Ectodermal cell (in vitro differentiated cells): ENCODE results near the gene FCMR.

Experiments
- H3K27ac ChIP-seq: 2 replicates; pipeline ENCODE4 v1.7.0; 2013; ENCODE audit warnings: mild to moderate bottlenecking, low read depth, low read length; ENCODE audit not compliant: insufficient read depth, poor library complexity, severe bottlenecking
- H3K27me3 ChIP-seq: 2 replicates; pipeline ENCODE4 v1.7.0; 2013; ENCODE audit warnings: mild to moderate bottlenecking, low read length; ENCODE audit not compliant: insufficient read depth, control insufficient read depth, poor library complexity, severe bottlenecking
- H3K36me3 ChIP-seq: one replicate; pipeline ENCODE4 v1.7.0; 2013; ENCODE audit warnings: low read length; ENCODE audit not compliant: control insufficient read depth, insufficient read depth
- H3K4me1 ChIP-seq: one replicate; pipeline ENCODE4 v1.7.0; 2013; ENCODE audit warnings: low read length; ENCODE audit not compliant: control insufficient read depth, insufficient read depth
- H3K4me3 ChIP-seq: 2 replicates; pipeline ENCODE4 v1.7.0; 2013; ENCODE audit warnings: low read depth, low read length, control low read depth; ENCODE audit not compliant: insufficient read depth
- H3K9me3 ChIP-seq: 2 replicates; pipeline ENCODE4 v1.7.0; 2013; ENCODE audit warnings: mild to moderate bottlenecking, low read length, moderate library complexity; ENCODE audit not compliant: control insufficient read depth
- WGBS, 2 experiments: methylation state at CpG; one replicate each; pipeline ENCODE4 v1.1.7; 2013; ENCODE audit warnings: missing lambda C conversion rate in 2 of 2; 5-methylcytosine and 5-hydroxymethylcytosine counted together

The FCMR gene

GRCh38 chr1:206891412-206891811 is 30.3 kb downstream of the FCMR start:
- Histone ChIP-seq H3K4me1 (no peaks in the 10 kb centered on the region), H3K27me3 (no peaks in the 10 kb centered on the region), H3K36me3 (no peaks in the 10 kb centered on the region), H3K27ac (no peak overlapping the region), H3K9me3 (no peaks in the 10 kb centered on the region), H3K4me3 (no peak overlapping the region)
- 78 to 84% methylated on average over 1 of the region's 1 CpG for WGBS, 2 experiments

GRCh38 chr1:206890125-206891060 is 31.3 kb downstream of the FCMR start:
- Histone ChIP-seq H3K27ac (no peak overlapping the region), H3K4me1 (no peaks in the 10 kb centered on the region), H3K27me3 (no peaks in the 10 kb centered on the region), H3K9me3 (no peaks in the 10 kb centered on the region), H3K4me3 (no peak overlapping the region), H3K36me3 (no peaks in the 10 kb centered on the region)
- WGBS, 2 experiments, result 86 to 88% methylated on average over 15 of the region's 15 CpGs

DNA sequence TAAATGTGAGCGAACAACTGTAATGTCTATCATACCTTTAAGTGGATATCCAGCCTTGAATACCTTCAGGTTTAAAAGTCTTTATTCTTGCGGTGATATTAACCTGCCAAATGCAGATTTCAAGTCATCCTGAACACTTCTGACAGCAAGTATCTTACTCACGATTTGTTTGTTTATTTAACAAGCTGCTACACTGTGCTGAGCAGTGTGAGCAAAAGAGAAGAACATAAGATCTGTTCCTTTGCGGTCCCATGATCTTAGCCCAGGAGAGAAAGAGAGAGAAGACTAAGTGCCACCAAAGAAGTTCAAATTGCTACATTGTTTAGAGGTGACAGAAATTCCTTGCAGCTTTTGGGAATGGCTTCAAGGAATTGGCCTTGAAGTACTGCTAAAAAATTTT is 34.0 kb downstream of the FCMR start:
- Histone ChIP-seq H3K27ac (no peak overlapping the region), H3K4me3 (no peak overlapping the region), H3K36me3 (no peaks in the 10 kb centered on the region), H3K9me3 (no peaks in the 10 kb centered on the region), H3K4me1 (no peaks in the 10 kb centered on the region), H3K27me3 (no peaks in the 10 kb centered on the region)
- 90 to 96% methylated on average over 4 of the region's 4 CpGs for WGBS, 2 experiments

- Histone ChIP-seq H3K4me1 (no peaks in the 10 kb centered on the region), H3K27me3 (no peaks in the 10 kb centered on the region), H3K4me3 (no peak overlapping the region), H3K27ac (no peak overlapping the region), H3K9me3 (no peaks in the 10 kb centered on the region), H3K36me3 (no peaks in the 10 kb centered on the region)
- WGBS, 2 experiments, result 94 to 96% methylated on average over 1 of the region's 1 CpG
These were observed 34.9 kb downstream of the FCMR start for GRCh38 chr1:206886831-206887230.

DNA sequence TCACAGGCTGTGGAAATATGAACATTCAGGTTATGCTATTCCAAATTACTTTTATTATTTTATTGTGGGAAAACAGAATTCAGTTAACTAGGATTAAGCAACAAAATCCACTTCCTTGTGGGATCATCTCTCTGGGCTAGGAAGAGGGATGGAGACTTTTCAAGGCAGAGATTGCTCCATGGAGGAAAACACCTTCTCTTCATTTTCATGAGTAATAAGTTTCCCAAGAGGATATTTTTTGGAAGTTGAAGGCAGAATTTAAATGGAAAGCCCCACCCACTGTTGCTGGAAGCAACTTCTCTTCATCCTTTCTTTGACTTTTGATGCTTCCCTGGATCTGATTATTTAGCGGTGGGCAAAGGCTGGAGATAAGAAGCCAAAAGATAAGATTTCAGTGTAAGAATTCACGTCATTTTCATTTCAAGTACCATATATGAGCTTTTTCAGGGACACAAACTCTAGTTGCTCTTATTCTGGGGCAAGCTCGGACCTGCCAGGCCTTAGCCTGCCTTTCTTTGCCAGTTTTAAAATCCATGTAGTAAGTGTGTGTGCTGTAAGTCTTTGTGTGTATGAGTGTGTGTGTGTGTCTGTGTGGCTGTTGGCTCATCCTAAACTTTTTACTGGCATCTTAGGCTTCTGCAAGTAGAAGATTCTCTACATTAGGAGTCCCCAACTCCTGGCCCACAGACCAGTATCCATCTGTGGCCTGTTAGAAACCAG is 36.2 kb downstream of the FCMR start:
- WGBS, 2 experiments, result 89 to 93% methylated on average over 3 of the region's 3 CpGs
- no peaks in the 10 kb centered on the region for H3K4me1 ChIP-seq
- H3K4me3 ChIP-seq, result no peak overlapping the region
- H3K36me3 ChIP-seq, result no peaks in the 10 kb centered on the region
- no peak overlapping the region for H3K27ac ChIP-seq
- H3K9me3 ChIP-seq, result no peaks in the 10 kb centered on the region
- H3K27me3 ChIP-seq, result no peaks in the 10 kb centered on the region

DNA sequence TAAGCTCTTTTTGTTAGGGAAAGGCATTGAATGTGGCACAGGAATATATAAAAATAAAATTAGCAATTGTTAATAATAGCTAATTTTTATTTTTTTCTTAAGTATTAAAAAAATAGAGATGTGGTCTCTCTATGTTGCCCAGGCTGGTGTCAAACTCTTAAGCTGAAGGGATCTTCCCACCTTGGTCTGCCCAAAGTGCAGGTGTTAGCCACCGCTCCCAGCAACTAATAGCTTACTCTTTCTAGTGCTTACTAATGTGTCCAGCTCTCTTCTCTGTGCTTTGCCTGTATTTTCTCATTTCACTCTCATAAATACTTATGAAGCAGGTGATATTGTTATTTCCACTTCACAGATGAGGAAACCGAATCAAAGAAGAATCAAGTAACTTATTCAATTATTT is 37.9 kb downstream of the FCMR start:
- Histone ChIP-seq H3K36me3 (no peaks in the 10 kb centered on the region), H3K27ac (no peak overlapping the region), H3K4me3 (no peak overlapping the region), H3K27me3 (no peaks in the 10 kb centered on the region), H3K4me1 (no peaks in the 10 kb centered on the region), H3K9me3 (no peaks in the 10 kb centered on the region)
- WGBS, 2 experiments, result 97% methylated on average over 2 of the region's 2 CpGs

- Histone ChIP-seq H3K27me3 (no peaks in the 10 kb centered on the region), H3K36me3 (no peaks in the 10 kb centered on the region), H3K4me3 (no peak overlapping the region), H3K9me3 (no peaks in the 10 kb centered on the region), H3K4me1 (no peaks in the 10 kb centered on the region), H3K27ac (no peak overlapping the region)
- WGBS, 2 experiments, result 98 to 100% methylated on average over 1 of the region's 1 CpG
These were observed 38.6 kb downstream of the FCMR start for GRCh38 chr1:206883160-206883559.

- Histone ChIP-seq H3K4me1 (no peaks in the 10 kb centered on the region), H3K9me3 (no peaks in the 10 kb centered on the region), H3K4me3 (no peak overlapping the region), H3K27me3 (no peaks in the 10 kb centered on the region), H3K36me3 (no peaks in the 10 kb centered on the region), H3K27ac (no peak overlapping the region)
- WGBS, 2 experiments, result 74 to 85% methylated on average over 2 of the region's 3 CpGs
These were observed 39.2 kb downstream of the FCMR start for GRCh38 chr1:206882555-206882954.

GRCh38 chr1:206880314-206880713 is 41.4 kb downstream of the FCMR start:
- no peak overlapping the region for H3K4me3 ChIP-seq
- H3K27ac ChIP-seq, result no peak overlapping the region
- H3K36me3 ChIP-seq, result no peaks in the 10 kb centered on the region
- H3K27me3 ChIP-seq, result no peaks in the 10 kb centered on the region
- no peaks in the 10 kb centered on the region for H3K9me3 ChIP-seq
- no peaks in the 10 kb centered on the region for H3K4me1 ChIP-seq
- WGBS, 2 experiments, result 88 to 91% methylated on average over 2 to 3 of the region's 3 CpGs

GRCh38 chr1:206878456-206878855 is 43.3 kb downstream of the FCMR start:
- no peak overlapping the region for H3K27ac ChIP-seq
- H3K36me3 ChIP-seq, result no peaks in the 10 kb centered on the region
- no peaks in the 10 kb centered on the region for H3K27me3 ChIP-seq
- H3K4me3 ChIP-seq, result no peak overlapping the region
- no peaks in the 10 kb centered on the region for H3K9me3 ChIP-seq
- H3K4me1 ChIP-seq, result no peaks in the 10 kb centered on the region
